ENCODE data around the gene ORM1.

The ORM1 gene

GRCh38 chr9:114343471-114344187 is 20.7 kb downstream of the ORM1 start:
- Histone ChIP-seq H3K4me1 (ENCODE audit: control insufficient read depth, insufficient read depth, low read length) (peaks cover 4% of the 10 kb centered on the region), H3K4me2 (ENCODE audit: low read length) (no peak overlapping the region), H3K36me3 (ENCODE audit: insufficient read depth, low read length) (peaks cover 50% of the 10 kb centered on the region), H3K9ac (ENCODE audit: low read depth, low read length) (no peak overlapping the region), H3K9me3 (replicated peaks; ENCODE audit: low read length) (no peaks in the 10 kb centered on the region), H3K4me3 (ENCODE audit: low read length) (no peak overlapping the region), H3K27me3 (ENCODE audit: control insufficient read depth, insufficient read depth, low read length) (no peaks in the 10 kb centered on the region)

DNA sequence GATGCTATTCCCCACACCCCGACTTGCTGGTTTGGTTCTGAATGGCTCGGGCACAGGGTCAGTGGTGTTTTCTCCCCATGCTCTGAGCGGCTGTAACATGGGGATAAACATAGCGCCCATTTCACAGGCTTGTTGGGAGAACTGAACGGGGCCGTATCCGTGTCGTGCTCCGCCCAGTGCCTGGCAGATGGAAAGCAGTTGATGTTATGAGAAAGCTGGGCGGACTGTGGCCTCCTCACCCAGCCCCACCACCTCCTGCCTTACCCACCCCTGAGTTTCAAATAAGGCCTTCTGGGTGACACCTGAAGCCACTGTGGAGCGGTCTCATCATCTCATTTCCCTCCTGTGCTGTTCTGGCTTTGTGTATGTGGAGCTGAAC is 21.3 kb downstream of the ORM1 start:
- Histone ChIP-seq H3K36me3 (ENCODE audit: insufficient read depth, low read length) (peaks cover 50% of the 10 kb centered on the region), H3K9me3 (replicated peaks; ENCODE audit: low read length) (no peaks in the 10 kb centered on the region), H3K9ac (ENCODE audit: low read depth, low read length) (no peak overlapping the region), H3K4me3 (ENCODE audit: low read length) (no peak overlapping the region), H3K27me3 (ENCODE audit: control insufficient read depth, insufficient read depth, low read length) (no peaks in the 10 kb centered on the region), H3K4me2 (ENCODE audit: low read length) (no peak overlapping the region), H3K4me1 (ENCODE audit: control insufficient read depth, insufficient read depth, low read length) (peaks cover 8% of the 10 kb centered on the region)

DNA sequence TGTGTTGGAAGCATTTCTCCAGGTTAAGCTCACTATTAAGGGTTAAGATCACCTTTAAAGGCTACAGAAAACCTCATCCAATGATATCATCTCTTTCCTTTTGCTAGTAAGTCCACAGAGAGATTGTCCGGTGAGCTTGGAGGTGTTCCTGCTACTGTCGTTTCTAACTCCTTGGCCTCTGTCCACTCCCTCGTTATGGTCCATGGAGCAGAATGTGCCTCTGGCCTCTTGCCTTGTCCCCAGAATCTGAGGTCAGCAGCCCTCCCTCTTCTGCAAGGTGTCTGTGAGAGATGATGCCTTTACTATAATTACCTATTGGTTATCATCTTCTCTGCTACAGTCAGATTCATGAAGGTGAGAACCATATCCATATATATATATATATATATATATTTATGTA is 21.8 kb downstream of the ORM1 start:
- H3K36me3 ChIP-seq (ENCODE audit: insufficient read depth, low read length): peaks cover 48% of the 10 kb centered on the region
- no peaks in the 10 kb centered on the region for H3K9me3 ChIP-seq (replicated peaks; ENCODE audit: low read length)
- H3K4me2 ChIP-seq (ENCODE audit: low read length): no peak overlapping the region
- no peaks in the 10 kb centered on the region for H3K27me3 ChIP-seq (ENCODE audit: control insufficient read depth, insufficient read depth, low read length)
- no peak overlapping the region for H3K9ac ChIP-seq (ENCODE audit: low read depth, low read length)
- no peak overlapping the region for H3K4me3 ChIP-seq (ENCODE audit: low read length)
- H3K4me1 ChIP-seq (ENCODE audit: control insufficient read depth, insufficient read depth, low read length): peaks cover 14% of the 10 kb centered on the region

GRCh38 chr9:114345493-114346065 is 22.7 kb downstream of the ORM1 start:
- Histone ChIP-seq H3K9ac (ENCODE audit: low read depth, low read length) (no peak overlapping the region), H3K9me3 (replicated peaks; ENCODE audit: low read length) (no peaks in the 10 kb centered on the region), H3K27me3 (ENCODE audit: control insufficient read depth, insufficient read depth, low read length) (no peaks in the 10 kb centered on the region), H3K36me3 (ENCODE audit: insufficient read depth, low read length) (peaks cover 55% of the 10 kb centered on the region), H3K4me2 (ENCODE audit: low read length) (no peak overlapping the region), H3K4me3 (ENCODE audit: low read length) (no peak overlapping the region), H3K4me1 (ENCODE audit: control insufficient read depth, insufficient read depth, low read length) (peaks cover 16% of the 10 kb centered on the region)

DNA sequence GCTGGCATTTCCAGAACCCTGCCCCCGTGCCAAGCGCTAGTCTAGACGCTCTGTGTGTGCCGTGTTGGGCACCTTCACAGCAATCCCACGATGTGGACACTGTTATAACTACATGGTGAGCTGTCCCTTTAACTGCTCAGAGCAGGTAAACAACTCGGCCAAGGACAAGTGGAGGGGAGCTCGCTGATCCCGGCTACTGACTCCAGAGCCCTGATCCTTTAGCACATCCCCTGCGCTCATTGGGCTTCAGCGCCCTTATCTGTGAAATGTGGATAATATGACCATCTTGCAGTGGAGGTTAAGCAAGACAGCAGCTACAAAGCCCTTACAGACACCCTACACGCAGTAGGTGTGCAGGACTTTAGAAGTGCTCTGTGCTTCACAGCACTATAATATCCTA is 23.2 kb downstream of the ORM1 start:
- no peaks in the 10 kb centered on the region for H3K27me3 ChIP-seq (ENCODE audit: control insufficient read depth, insufficient read depth, low read length)
- no peak overlapping the region for H3K4me2 ChIP-seq (ENCODE audit: low read length)
- H3K9ac ChIP-seq (ENCODE audit: low read depth, low read length): no peak overlapping the region
- no peaks in the 10 kb centered on the region for H3K9me3 ChIP-seq (replicated peaks; ENCODE audit: low read length)
- no peak overlapping the region for H3K4me3 ChIP-seq (ENCODE audit: low read length)
- H3K4me1 ChIP-seq (ENCODE audit: control insufficient read depth, insufficient read depth, low read length): peaks cover 16% of the 10 kb centered on the region
- H3K36me3 ChIP-seq (ENCODE audit: insufficient read depth, low read length): peaks cover 52% of the 10 kb centered on the region

GRCh38 chr9:114347675-114348074 is 24.8 kb downstream of the ORM1 start:
- Histone ChIP-seq H3K27me3 (ENCODE audit: control insufficient read depth, insufficient read depth, low read length) (no peaks in the 10 kb centered on the region), H3K4me1 (ENCODE audit: control insufficient read depth, insufficient read depth, low read length) (peaks cover 16% of the 10 kb centered on the region), H3K36me3 (ENCODE audit: insufficient read depth, low read length) (peaks cover 48% of the 10 kb centered on the region), H3K4me3 (ENCODE audit: low read length) (no peak overlapping the region), H3K4me2 (ENCODE audit: low read length) (no peak overlapping the region), H3K9ac (ENCODE audit: low read depth, low read length) (no peak overlapping the region), H3K9me3 (replicated peaks; ENCODE audit: low read length) (no peaks in the 10 kb centered on the region)

DNA sequence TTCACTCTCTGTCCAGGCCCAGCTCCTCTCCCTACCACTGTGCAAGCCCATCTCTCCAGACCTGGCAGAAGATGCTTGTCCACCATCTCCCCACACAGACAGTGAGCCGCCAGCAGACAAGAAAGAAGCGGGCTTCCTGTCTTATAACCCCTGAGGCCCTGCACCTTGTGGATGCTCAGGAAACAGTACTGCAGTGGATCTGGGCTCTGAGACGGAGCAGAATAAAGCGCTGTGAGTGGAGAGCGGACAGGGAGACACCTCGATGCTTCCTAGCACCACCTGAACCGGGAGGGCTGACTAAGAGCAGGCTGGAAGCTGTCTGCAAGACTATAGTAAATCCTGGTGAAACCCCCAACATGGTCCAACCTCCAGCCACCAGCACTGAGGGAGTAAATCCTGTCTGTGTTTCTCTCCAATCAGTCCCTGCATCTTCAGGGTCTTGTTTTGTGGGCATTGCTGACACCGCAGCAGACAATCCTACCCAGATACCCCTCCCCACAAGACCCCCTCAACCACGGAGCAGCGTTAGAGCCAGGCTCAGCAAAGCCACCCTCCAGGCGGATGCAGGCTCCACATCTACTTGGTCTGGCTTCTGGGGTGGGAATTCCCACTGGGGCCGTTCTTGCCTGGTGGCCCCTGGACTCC is 25.5 kb downstream of the ORM1 start:
- peaks cover 44% of the 10 kb centered on the region for H3K36me3 ChIP-seq (ENCODE audit: insufficient read depth, low read length)
- no peak overlapping the region for H3K9ac ChIP-seq (ENCODE audit: low read depth, low read length)
- H3K4me1 ChIP-seq (ENCODE audit: control insufficient read depth, insufficient read depth, low read length): peaks cover 18% of the 10 kb centered on the region

DNA sequence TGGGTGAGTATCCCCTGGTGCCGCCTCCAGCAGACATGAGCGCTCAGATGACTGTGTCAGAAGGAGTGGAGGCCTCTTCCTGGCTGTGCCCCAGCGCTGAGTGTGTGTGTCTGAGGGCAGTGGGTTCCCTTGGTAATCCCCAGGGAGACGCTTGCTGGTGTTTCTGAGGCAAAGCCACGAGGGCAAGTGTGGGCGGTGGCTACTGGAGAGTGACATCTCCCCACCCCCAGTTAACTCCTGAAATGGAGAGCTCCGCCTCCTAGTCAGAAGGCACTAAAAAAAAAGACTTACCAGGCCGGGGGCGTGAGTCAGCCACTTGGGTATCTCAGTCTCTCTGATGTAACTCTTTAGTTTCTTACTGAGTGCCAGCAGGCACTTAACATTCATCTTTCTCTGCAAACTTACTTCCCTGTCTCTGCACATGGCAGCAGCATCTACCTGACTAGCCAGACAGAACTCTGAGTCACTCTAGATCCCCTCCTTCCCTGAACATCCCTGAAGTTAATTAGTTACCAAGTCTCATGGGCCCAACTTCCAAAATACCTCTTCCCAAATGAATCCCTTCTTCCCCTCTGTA is 26.1 kb downstream of the ORM1 start:
- H3K4me1 ChIP-seq (ENCODE audit: control insufficient read depth, insufficient read depth, low read length): peaks cover 22% of the 10 kb centered on the region
- H3K4me2 ChIP-seq (ENCODE audit: low read length): peak overlapping the region; percentile 38
- peaks cover 39% of the 10 kb centered on the region for H3K36me3 ChIP-seq (ENCODE audit: insufficient read depth, low read length)
- H3K9ac ChIP-seq (ENCODE audit: low read depth, low read length): peak overlapping the region; percentile 1
- H3K4me3 ChIP-seq (ENCODE audit: low read length): no peak overlapping the region
- no peaks in the 10 kb centered on the region for H3K9me3 ChIP-seq (replicated peaks; ENCODE audit: low read length)
- no peaks in the 10 kb centered on the region for H3K27me3 ChIP-seq (ENCODE audit: control insufficient read depth, insufficient read depth, low read length)

More for the DNA sequence above, 25.5 kb downstream of the ORM1 start:
- H3K4me3 ChIP-seq (ENCODE audit: low read length): no peak overlapping the region
- no peaks in the 10 kb centered on the region for H3K9me3 ChIP-seq (replicated peaks; ENCODE audit: low read length)
- H3K27me3 ChIP-seq (ENCODE audit: control insufficient read depth, insufficient read depth, low read length): no peaks in the 10 kb centered on the region
- H3K4me2 ChIP-seq (ENCODE audit: low read length): peak overlapping the region; percentile 38

- Histone ChIP-seq H3K4me3 (ENCODE audit: low read length) (no peak overlapping the region), H3K9ac (ENCODE audit: low read depth, low read length) (peak overlapping the region; percentile 1), H3K9me3 (replicated peaks; ENCODE audit: low read length) (no peaks in the 10 kb centered on the region), H3K4me2 (ENCODE audit: low read length) (no peak overlapping the region), H3K4me1 (ENCODE audit: control insufficient read depth, insufficient read depth, low read length) (peaks cover 25% of the 10 kb centered on the region), H3K36me3 (ENCODE audit: insufficient read depth, low read length) (peaks cover 34% of the 10 kb centered on the region), H3K27me3 (ENCODE audit: control insufficient read depth, insufficient read depth, low read length) (no peaks in the 10 kb centered on the region)
Observed at GRCh38 chr9:114349713-114350480, 27.0 kb downstream of the ORM1 start.

DNA sequence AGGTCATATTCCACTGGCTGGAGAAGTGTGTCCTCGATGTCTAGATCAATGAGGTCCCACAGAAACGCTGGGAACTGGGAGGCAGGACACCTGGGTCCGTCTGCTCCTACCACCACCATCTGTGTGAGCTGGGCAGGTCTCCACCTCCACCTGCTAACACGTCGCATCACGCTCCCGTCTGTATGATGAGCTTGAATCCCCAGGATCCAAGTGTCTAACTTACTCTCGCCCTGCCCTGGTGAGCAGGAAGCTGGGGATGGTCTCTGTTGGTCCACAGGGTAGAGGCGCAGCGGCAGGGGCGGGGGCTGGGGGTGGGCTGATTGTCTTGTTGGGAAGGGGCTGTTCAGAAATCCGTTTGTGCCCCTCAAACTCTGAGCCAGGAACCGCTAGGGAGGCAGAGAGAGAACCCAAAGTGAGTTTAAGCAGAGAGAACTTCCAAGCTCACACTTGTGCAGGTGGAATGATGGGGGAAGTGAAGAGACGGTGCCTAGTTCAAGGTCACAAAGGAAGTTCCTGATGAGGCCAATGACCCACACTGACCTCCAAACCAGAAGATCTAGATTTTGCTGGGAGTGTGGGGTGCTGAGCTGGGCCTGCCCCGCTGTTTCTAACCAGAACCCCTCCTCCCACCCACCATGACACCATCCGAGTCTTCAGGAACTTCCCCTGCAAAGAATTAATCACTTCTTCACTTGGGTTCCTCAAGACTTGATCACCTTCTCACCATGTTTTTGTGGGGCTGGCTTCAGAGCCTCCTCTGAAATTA is 27.9 kb downstream of the ORM1 start:
- no peak overlapping the region for H3K4me2 ChIP-seq (ENCODE audit: low read length)
- peaks cover 25% of the 10 kb centered on the region for H3K4me1 ChIP-seq (ENCODE audit: control insufficient read depth, insufficient read depth, low read length)
- peaks cover 27% of the 10 kb centered on the region for H3K36me3 ChIP-seq (ENCODE audit: insufficient read depth, low read length)
- H3K9ac ChIP-seq (ENCODE audit: low read depth, low read length): no peak overlapping the region
- no peak overlapping the region for H3K4me3 ChIP-seq (ENCODE audit: low read length)
- no peaks in the 10 kb centered on the region for H3K9me3 ChIP-seq (replicated peaks; ENCODE audit: low read length)
- H3K27me3 ChIP-seq (ENCODE audit: control insufficient read depth, insufficient read depth, low read length): no peaks in the 10 kb centered on the region
